WTC11 (cell line): ENCODE results near the gene SPOCD1.

Experiments used
- CREM ChIP-seq: sonication (generic); formaldehyde crosslinking; IDR thresholded peaks from 2 replicates; pipeline ENCODE4 v1.8.1; 2022; ENCODE audit warnings: mild to moderate bottlenecking, missing genetic modification reagents, moderate library complexity
- CTCF ChIP-seq: fragments of 200-600 bp; IDR thresholded peaks from 2 replicates; pipeline ENCODE4 v1.8.0; 2022; ENCODE audit warnings: antibody characterized with exemption
- MLX ChIP-seq: sonication (generic); formaldehyde crosslinking; IDR thresholded peaks from 2 replicates; pipeline ENCODE4 v1.8.1; 2023; ENCODE audit warnings: mild to moderate bottlenecking, missing genetic modification reagents, moderate library complexity
- SP1 ChIP-seq: sonication (generic); formaldehyde crosslinking; conservative IDR thresholded peaks from 2 replicates; pipeline ENCODE4 v1.8.1; 2022; ENCODE audit warnings: missing genetic modification reagents
- ZNF121 ChIP-seq: sonication (generic); formaldehyde crosslinking; IDR thresholded peaks from 2 replicates; pipeline ENCODE4 v1.8.0; 2023; ENCODE audit warnings: missing genetic modification reagents
- ZNF263 ChIP-seq: sonication (generic); formaldehyde crosslinking; IDR thresholded peaks from 2 replicates; pipeline ENCODE4 v1.8.1; 2022; ENCODE audit warnings: low read depth, mild to moderate bottlenecking, moderate library complexity, missing genetic modification reagents

- TF ChIP-seq CTCF (no peak), SP1 (CRISPR knock-in tag) (no peak), ZNF263 (CRISPR knock-in tag) (no peak), CREM (CRISPR knock-in tag) (no peak), ZNF121 (no peak), MLX (CRISPR knock-in tag) (no peak)
Observed at GRCh38 chr1:31830511-31830910, 14.7 kb upstream of the SPOCD1 start.
